Measurements from ENCODE around the gene GNAS.

Gene GNAS

GRCh38 chr20:58855506-58856389 is 3.2 kb downstream of the GNAS start:
- H3K27ac ChIP-seq (ENCODE audit: low read depth, low read length), result no peak overlapping the region
- peaks cover 6 to 47% of the 10 kb centered on the region in 2 donors for H3K27me3 ChIP-seq (ENCODE audit: control insufficient read depth in 1 of 2, insufficient read depth in 2 of 2, low read length in 2 of 2)
- no peaks in the 10 kb centered on the region for H3K4me1 ChIP-seq (ENCODE audit: insufficient read depth, low read length)
- H3K9ac ChIP-seq (ENCODE audit: low read length), result no peak overlapping the region
- no peaks in the 10 kb centered on the region for H3K9me3 ChIP-seq (ENCODE audit: low read length)
- H3K36me3 ChIP-seq (ENCODE audit: insufficient read depth, low read length), result no peaks in the 10 kb centered on the region
- H3K4me3 ChIP-seq (ENCODE audit: low read depth in 1 of 2, low read length in 2 of 2), result no peak overlapping the region

GRCh38 chr20:58863044-58863790 is 10.7 kb downstream of the GNAS start:
- no peaks in the 10 kb centered on the region for H3K27me3 ChIP-seq (ENCODE audit: control insufficient read depth in 1 of 2, insufficient read depth in 2 of 2, low read length in 2 of 2)
- no peak overlapping the region for H3K9ac ChIP-seq (ENCODE audit: low read length)
- no peaks in the 10 kb centered on the region for H3K9me3 ChIP-seq (ENCODE audit: low read length)
- H3K4me1 ChIP-seq (ENCODE audit: insufficient read depth, low read length), result no peaks in the 10 kb centered on the region
- no peak overlapping the region for H3K27ac ChIP-seq (ENCODE audit: low read depth, low read length)
- no peak overlapping the region for H3K4me3 ChIP-seq (ENCODE audit: low read depth in 1 of 2, low read length in 2 of 2)
- no peaks in the 10 kb centered on the region for H3K36me3 ChIP-seq (ENCODE audit: insufficient read depth, low read length)

DNA sequence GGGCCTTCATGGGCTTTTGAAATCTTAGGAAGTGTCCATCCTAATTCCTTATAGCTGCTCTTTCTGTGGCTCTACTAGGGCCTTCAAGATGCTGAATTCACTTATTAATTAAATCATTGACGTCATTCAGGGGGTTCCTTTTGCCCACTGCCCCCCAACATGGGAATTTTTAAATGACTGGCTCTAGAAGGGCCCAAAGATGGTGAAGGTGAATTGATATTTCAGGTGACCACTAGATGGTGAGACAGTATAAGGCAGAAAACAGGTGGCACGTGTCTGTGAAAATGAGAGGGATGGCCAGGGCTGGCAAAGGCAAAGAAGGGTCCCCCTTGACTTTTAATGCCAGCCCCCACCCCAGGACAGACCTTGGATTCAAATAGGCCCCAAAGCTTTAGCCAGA is 11.8 kb downstream of the GNAS start:
- Histone ChIP-seq H3K9me3 (ENCODE audit: low read length) (no peaks in the 10 kb centered on the region), H3K4me3 (ENCODE audit: low read depth in 1 of 2, low read length in 2 of 2) (no peak overlapping the region), H3K36me3 (ENCODE audit: insufficient read depth, low read length) (no peaks in the 10 kb centered on the region), H3K4me1 (ENCODE audit: insufficient read depth, low read length) (no peaks in the 10 kb centered on the region), H3K27me3 (ENCODE audit: control insufficient read depth in 1 of 2, insufficient read depth in 2 of 2, low read length in 2 of 2) (no peaks in the 10 kb centered on the region), H3K9ac (ENCODE audit: low read length) (no peak overlapping the region), H3K27ac (ENCODE audit: low read depth, low read length) (no peak overlapping the region)

GRCh38 chr20:58865843-58866242 is 13.3 kb downstream of the GNAS start:
- Histone ChIP-seq H3K36me3 (ENCODE audit: insufficient read depth, low read length) (no peaks in the 10 kb centered on the region), H3K9ac (ENCODE audit: low read length) (no peak overlapping the region), H3K4me1 (ENCODE audit: insufficient read depth, low read length) (peaks cover 5% of the 10 kb centered on the region), H3K4me3 (ENCODE audit: low read depth in 1 of 2, low read length in 2 of 2) (no peak overlapping the region), H3K9me3 (ENCODE audit: low read length) (no peaks in the 10 kb centered on the region), H3K27ac (ENCODE audit: low read depth, low read length) (no peak overlapping the region), H3K27me3 (ENCODE audit: control insufficient read depth in 1 of 2, insufficient read depth in 2 of 2, low read length in 2 of 2) (no peaks in the 10 kb centered on the region)

- Histone ChIP-seq H3K27ac (ENCODE audit: low read depth, low read length) (no peak overlapping the region), H3K9ac (ENCODE audit: low read length) (no peak overlapping the region), H3K36me3 (ENCODE audit: insufficient read depth, low read length) (no peaks in the 10 kb centered on the region), H3K9me3 (ENCODE audit: low read length) (no peaks in the 10 kb centered on the region), H3K27me3 (ENCODE audit: control insufficient read depth in 1 of 2, insufficient read depth in 2 of 2, low read length in 2 of 2) (no peaks in the 10 kb centered on the region), H3K4me3 (ENCODE audit: low read depth in 1 of 2, low read length in 2 of 2) (no peak overlapping the region), H3K4me1 (ENCODE audit: insufficient read depth, low read length) (peaks cover 5% of the 10 kb centered on the region)
Measured at GRCh38 chr20:58867211-58867610, 14.7 kb downstream of the GNAS start.

GRCh38 chr20:58868795-58869194 is 16.3 kb downstream of the GNAS start:
- Histone ChIP-seq H3K27me3 (ENCODE audit: control insufficient read depth in 1 of 2, insufficient read depth in 2 of 2, low read length in 2 of 2) (no peaks in the 10 kb centered on the region), H3K4me1 (ENCODE audit: insufficient read depth, low read length) (peaks cover 5% of the 10 kb centered on the region), H3K36me3 (ENCODE audit: insufficient read depth, low read length) (no peaks in the 10 kb centered on the region), H3K9me3 (ENCODE audit: low read length) (no peaks in the 10 kb centered on the region), H3K9ac (ENCODE audit: low read length) (no peak overlapping the region), H3K4me3 (ENCODE audit: low read depth in 1 of 2, low read length in 2 of 2) (no peak overlapping the region), H3K27ac (ENCODE audit: low read depth, low read length) (no peak overlapping the region)

DNA sequence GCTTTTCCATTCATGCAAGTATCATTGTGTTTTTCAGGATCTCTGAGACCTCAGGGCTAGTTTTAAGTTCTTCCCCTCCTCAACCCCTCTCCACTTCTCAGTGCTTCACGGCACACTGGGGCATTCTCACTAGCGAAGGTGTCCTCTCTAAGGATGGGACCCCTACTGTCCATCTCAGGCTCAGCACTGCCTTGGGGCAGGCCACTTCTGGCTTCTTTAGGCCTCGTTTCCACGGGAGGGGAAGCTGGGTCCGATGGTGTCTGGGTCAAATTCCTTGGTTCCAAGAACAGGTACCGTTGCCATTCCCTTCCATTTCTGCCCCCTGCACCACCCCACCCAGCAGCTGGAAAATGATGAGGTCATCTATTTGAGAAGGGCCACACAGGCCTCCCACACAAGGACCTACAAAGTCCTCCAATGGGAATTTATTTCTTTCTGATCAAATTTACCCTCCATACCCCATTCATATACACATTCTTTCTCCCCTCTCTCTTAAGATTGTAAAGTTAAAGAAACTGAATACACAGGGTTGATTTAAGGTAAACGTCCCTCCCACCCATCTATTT is 17.2 kb downstream of the GNAS start:
- H3K4me3 ChIP-seq (ENCODE audit: low read depth in 1 of 2, low read length in 2 of 2), result no peak overlapping the region
- H3K9ac ChIP-seq (ENCODE audit: low read length), result no peak overlapping the region
- H3K27me3 ChIP-seq (ENCODE audit: control insufficient read depth in 1 of 2, insufficient read depth in 2 of 2, low read length in 2 of 2), result no peaks in the 10 kb centered on the region
- no peak overlapping the region for H3K27ac ChIP-seq (ENCODE audit: low read depth, low read length)
- no peaks in the 10 kb centered on the region for H3K9me3 ChIP-seq (ENCODE audit: low read length)
- H3K4me1 ChIP-seq (ENCODE audit: insufficient read depth, low read length), result peaks cover 5% of the 10 kb centered on the region
- no peaks in the 10 kb centered on the region for H3K36me3 ChIP-seq (ENCODE audit: insufficient read depth, low read length)

- Histone ChIP-seq H3K9ac (ENCODE audit: low read length) (no peak overlapping the region), H3K9me3 (ENCODE audit: low read length) (no peaks in the 10 kb centered on the region), H3K27me3 (ENCODE audit: control insufficient read depth in 1 of 2, insufficient read depth in 2 of 2, low read length in 2 of 2) (no peaks in the 10 kb centered on the region), H3K4me3 (ENCODE audit: low read depth in 1 of 2, low read length in 2 of 2) (no peak overlapping the region), H3K27ac (ENCODE audit: low read depth, low read length) (no peak overlapping the region), H3K36me3 (ENCODE audit: insufficient read depth, low read length) (no peaks in the 10 kb centered on the region), H3K4me1 (ENCODE audit: insufficient read depth, low read length) (peaks cover 5% of the 10 kb centered on the region)
Measured at GRCh38 chr20:58870293-58871014, 17.9 kb downstream of the GNAS start.

DNA sequence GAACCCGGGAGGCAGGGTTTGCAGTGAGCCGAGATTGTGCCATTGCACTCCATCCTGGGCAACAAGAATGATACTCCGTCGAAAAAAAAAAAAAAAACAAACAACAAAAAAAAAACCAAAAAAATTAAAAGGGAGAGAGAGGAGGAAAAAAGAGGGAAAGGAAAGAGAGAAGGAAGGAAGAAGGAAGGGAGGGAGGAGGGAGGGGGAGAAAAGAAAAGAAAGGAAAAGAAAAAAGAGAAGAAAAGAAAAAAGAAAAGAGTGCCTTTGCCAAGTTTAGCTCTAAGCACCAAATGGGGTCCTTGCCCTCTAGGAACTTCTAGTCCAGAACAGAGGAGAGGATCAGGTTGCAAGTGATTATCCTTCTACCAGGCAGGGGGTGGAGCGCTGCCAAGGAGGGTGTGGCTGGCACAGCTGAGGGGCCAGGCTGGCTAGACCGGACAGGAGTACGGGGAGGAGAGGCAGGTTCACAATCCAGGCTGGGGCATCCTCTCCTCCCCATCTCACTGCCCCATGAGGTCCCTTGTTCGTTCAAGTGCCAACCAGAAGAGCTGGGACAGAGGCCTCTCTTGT is 19.1 kb downstream of the GNAS start:
- Histone ChIP-seq H3K36me3 (ENCODE audit: insufficient read depth, low read length) (no peaks in the 10 kb centered on the region), H3K9me3 (ENCODE audit: low read length) (no peaks in the 10 kb centered on the region), H3K4me1 (ENCODE audit: insufficient read depth, low read length) (peaks cover 5% of the 10 kb centered on the region), H3K27me3 (ENCODE audit: control insufficient read depth in 1 of 2, insufficient read depth in 2 of 2, low read length in 2 of 2) (no peaks in the 10 kb centered on the region), H3K27ac (ENCODE audit: low read depth, low read length) (no peak overlapping the region), H3K4me3 (ENCODE audit: low read depth in 1 of 2, low read length in 2 of 2) (no peak overlapping the region), H3K9ac (ENCODE audit: low read length) (no peak overlapping the region)

- H3K36me3 ChIP-seq (ENCODE audit: insufficient read depth, low read length), result no peaks in the 10 kb centered on the region
- H3K27me3 ChIP-seq (ENCODE audit: control insufficient read depth in 1 of 2, insufficient read depth in 2 of 2, low read length in 2 of 2), result no peaks in the 10 kb centered on the region
- H3K9ac ChIP-seq (ENCODE audit: low read length), result no peak overlapping the region
- H3K4me3 ChIP-seq (ENCODE audit: low read depth in 1 of 2, low read length in 2 of 2), result no peak overlapping the region
- no peaks in the 10 kb centered on the region for H3K9me3 ChIP-seq (ENCODE audit: low read length)
- H3K27ac ChIP-seq (ENCODE audit: low read depth, low read length), result no peak overlapping the region
- peaks cover 5% of the 10 kb centered on the region for H3K4me1 ChIP-seq (ENCODE audit: insufficient read depth, low read length)
Measured at GRCh38 chr20:58874469-58874868, 22.0 kb downstream of the GNAS start.

- no peak overlapping the region for H3K9ac ChIP-seq (ENCODE audit: low read length)
- no peak overlapping the region for H3K27ac ChIP-seq (ENCODE audit: low read depth, low read length)
- no peaks in the 10 kb centered on the region for H3K27me3 ChIP-seq (ENCODE audit: control insufficient read depth in 1 of 2, insufficient read depth in 2 of 2, low read length in 2 of 2)
- H3K36me3 ChIP-seq (ENCODE audit: insufficient read depth, low read length), result no peaks in the 10 kb centered on the region
- no peaks in the 10 kb centered on the region for H3K9me3 ChIP-seq (ENCODE audit: low read length)
- H3K4me3 ChIP-seq (ENCODE audit: low read depth in 1 of 2, low read length in 2 of 2), result no peak overlapping the region
- peaks cover 5% of the 10 kb centered on the region for H3K4me1 ChIP-seq (ENCODE audit: insufficient read depth, low read length)
Measured at GRCh38 chr20:58875111-58875510, 22.6 kb downstream of the GNAS start.
